ENCODE measurements around the gene PLEKHJ1. TPM values are rescaled to one million over a fixed set of nuclear protein-coding genes. Genes with fewer than 3 reads are reported as not detected.

PLEKHJ1 gene
- total and polyA plus RNA-seq, 2 of the 8 experiments (the other 6 are each of a cell fraction or from before 2014, with no cell fraction given): 135 to 187 TPM

- peaks cover 4 to 40% (median 32%) of the 10 kb centered on the region in 4 experiments for H3K27me3 ChIP-seq (replicated peaks in 1 of 4; ENCODE audit: control insufficient read depth in 3 of 4, extremely low read depth in 1 of 4, insufficient read depth in 3 of 4, low read length in 3 of 4)
- no peak overlapping the region for H3K4me3 ChIP-seq (ENCODE audit: extremely low read depth in 1 of 4, insufficient read depth in 2 of 4, low read depth in 3 of 4, low read length in 4 of 4)
These were observed 47.8 kb upstream of the PLEKHJ1 start for GRCh38 chr19:2283835-2284507.

More at GRCh38 chr19:2283835-2284507, 47.8 kb upstream of the PLEKHJ1 start:
- Histone ChIP-seq H2AK5ac (ENCODE audit: low read depth, low read length) (no peak overlapping the region), H3K18ac (ENCODE audit: extremely low read depth, low read length) (no peak overlapping the region), H2BK15ac (ENCODE audit: low read length) (no peak overlapping the region), H3K36me3 (ENCODE audit: control insufficient read depth in 2 of 4, insufficient read depth in 4 of 4, low read length in 3 of 4) (no peaks in the 10 kb centered on the region), H3K9me3 (ENCODE audit: insufficient read depth in 2 of 2, low read depth in 1 of 2, low read length in 1 of 2) (no peaks in the 10 kb centered on the region), H4K5ac (ENCODE audit: insufficient read length, low read depth, low read length) (no peak overlapping the region), H3K79me2 (ENCODE audit: control insufficient read depth in 1 of 2, insufficient read depth in 2 of 2, low read length in 2 of 2) (no peaks in the 10 kb centered on the region), H4K91ac (replicated peaks; ENCODE audit: insufficient read length, low read length) (no peak overlapping the region), H2BK120ac (replicated peaks; ENCODE audit: low read depth, low read length) (no peak overlapping the region), H3K79me1 (ENCODE audit: low read depth, low read length) (no peaks in the 10 kb centered on the region), H3K27ac (ENCODE audit: low read depth, low read length) (no peak overlapping the region), H2BK20ac (ENCODE audit: low read length) (no peak overlapping the region), H3K23me2 (ENCODE audit: low read depth, low read length) (peaks cover 5% of the 10 kb centered on the region; the same call in 1 of the 2 replicates), H2BK12ac (ENCODE audit: low read depth, low read length) (no peak overlapping the region), H3K56ac (replicated peaks; ENCODE audit: insufficient read length, low read depth, low read length) (no peak overlapping the region), H2AFZ (ENCODE audit: low read length) (no peak overlapping the region), H2BK5ac (ENCODE audit: low read depth, low read length) (no peak overlapping the region), H3K4ac (replicated peaks; ENCODE audit: insufficient read length, low read depth, low read length) (no peak overlapping the region), H3K23ac (ENCODE audit: insufficient read length) (no peak overlapping the region), H3K14ac (ENCODE audit: insufficient read length) (no peak overlapping the region), H4K20me1 (replicated peaks in 1 of 2; ENCODE audit: control insufficient read depth in 1 of 2, insufficient read depth in 2 of 2, low read length in 2 of 2) (peaks cover 0 to 9% of the 10 kb centered on the region in 2 experiments), H4K8ac (ENCODE audit: extremely low read depth, insufficient read depth, low read length) (no peak overlapping the region), H3K9ac (replicated peaks in 1 of 4; ENCODE audit: extremely low read depth in 1 of 4, low read depth in 3 of 4, low read length in 3 of 4) (no peak overlapping the region), H3K4me2 (ENCODE audit: insufficient read depth in 1 of 2, low read depth in 2 of 2, low read length in 2 of 2) (no peak overlapping the region), H3K4me1 (replicated peaks in 1 of 4; ENCODE audit: control insufficient read depth in 3 of 4, insufficient read depth in 4 of 4, low read length in 3 of 4) (peaks cover 0 to 5% (median 0%) of the 10 kb centered on the region in 4 experiments; a peak in 2 of 7 replicates)
- no peak for DNase-seq (ENCODE audit: low read depth in 1 of 2, low spot score in 2 of 2)
- ChIA-PET CTCF (ENCODE audit: partially characterized antibody) (interaction anchor here (0.7 to 2.5 kb wide), 6 partner anchors 8 to 50 kb away, joined by 3 to 11 read pairs (median 4); no protein-coding TSS in a partner anchor), POLR2A (ENCODE audit: partially characterized antibody) (interaction anchor here (1.0 to 1.3 kb wide), 3 partner anchors 7 to 21 kb away, joined by 3 to 5 read pairs (median 3); no protein-coding TSS in a partner anchor)
- WGBS, 2 experiments (ENCODE audit: extremely low coverage in 1 of 2, insufficient coverage in 1 of 2, insufficient read length in 1 of 2, insufficient replicate concordance in 2 of 2, low coverage in 1 of 2, low lambda C conversion rate in 2 of 2, missing lambda C conversion rate in 1 of 2): 97% methylated on average over 8 of the region's 8 CpGs; no CpG with 5 or more reads in 1 of the 2 experiments
- FAIRE-seq: no peak
- TF ChIP-seq USF2 (IDR thresholded peaks at IDR 0.05; ENCODE audit: low read length): no peak
- no peak for TF ChIP-seq SAP30 (IDR thresholded peaks at IDR 0.05; ENCODE audit: insufficient read depth, insufficient replicate concordance, low read length)
- TF ChIP-seq JUN (IDR thresholded peaks at IDR 0.05; ENCODE audit: low read depth, low read length): no peak
- peak; percentile 50; the same call in 1 of the 2 replicates for TF ChIP-seq KDM1A (IDR thresholded peaks at IDR 0.05; ENCODE audit: borderline replicate concordance, low read length)
- TF ChIP-seq, protein P1, sequence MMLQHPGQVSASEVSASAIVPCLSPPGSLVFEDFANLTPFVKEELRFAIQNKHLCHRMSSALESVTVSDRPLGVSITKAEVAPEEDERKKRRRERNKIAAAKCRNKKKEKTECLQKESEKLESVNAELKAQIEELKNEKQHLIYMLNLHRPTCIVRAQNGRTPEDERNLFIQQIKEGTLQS (IDR thresholded peaks at IDR 0.05; ENCODE audit: insufficient read depth, low read depth, low read length): no peak
